ENCODE data around the gene AS3MT.
A peak's percentile ranks its signal among the peaks of the same experiment; 100 is the strongest.

The AS3MT gene

GRCh38 chr10:102855731-102856436 lies 13.4 kb upstream of the AS3MT start:
- DNase-seq (ENCODE audit: low read depth, low spot score): peak; percentile 90

GRCh38 chr10:102856758-102857424 lies 12.4 kb upstream of the AS3MT start:
- no peak for DNase-seq (ENCODE audit: low read depth, low spot score)

- DNase-seq (ENCODE audit: low read depth, low spot score): no peak
Observed at GRCh38 chr10:102859911-102860310, 9.4 kb upstream of the AS3MT start.

GRCh38 chr10:102863660-102864059 lies 5.6 kb upstream of the AS3MT start:
- no peak for DNase-seq (ENCODE audit: low read depth, low spot score)

- no peak for DNase-seq (ENCODE audit: low read depth, low spot score)
Observed at GRCh38 chr10:102865620-102866019, 3.6 kb upstream of the AS3MT start.

GRCh38 chr10:102868911-102869257 lies 386 bp upstream of the AS3MT start:
- DNase-seq (ENCODE audit: low read depth, low spot score): no peak

- DNase-seq (ENCODE audit: low read depth, low spot score): no peak
Observed at GRCh38 chr10:102870221-102870620, 951 bp downstream of the AS3MT start.

GRCh38 chr10:102872163-102872562 lies 2.9 kb downstream of the AS3MT start:
- DNase-seq (ENCODE audit: low read depth, low spot score): no peak

GRCh38 chr10:102876747-102877153 lies 7.5 kb downstream of the AS3MT start:
- no peak for DNase-seq (ENCODE audit: low read depth, low spot score)

- DNase-seq (ENCODE audit: low read depth, low spot score): no peak
Observed at GRCh38 chr10:102878629-102879028, 9.4 kb downstream of the AS3MT start.

GRCh38 chr10:102880256-102880655 lies 11.0 kb downstream of the AS3MT start:
- no peak for DNase-seq (ENCODE audit: low read depth, low spot score)

GRCh38 chr10:102888048-102888447 lies 18.8 kb downstream of the AS3MT start:
- DNase-seq (ENCODE audit: low read depth, low spot score): no peak

GRCh38 chr10:102894466-102895213 lies 25.4 kb downstream of the AS3MT start:
- no peak for DNase-seq (ENCODE audit: low read depth, low spot score)

GRCh38 chr10:102900006-102900405 lies 30.7 kb downstream of the AS3MT start:
- DNase-seq (ENCODE audit: low read depth, low spot score): no peak

GRCh38 chr10:102904346-102904745 lies 35.1 kb downstream of the AS3MT start:
- no peak for DNase-seq (ENCODE audit: low read depth, low spot score)

- DNase-seq (ENCODE audit: low read depth, low spot score): no peak
Observed at GRCh38 chr10:102906507-102906906, 37.2 kb downstream of the AS3MT start.

GRCh38 chr10:102914781-102915180 lies 45.5 kb downstream of the AS3MT start:
- no peak for DNase-seq (ENCODE audit: low read depth, low spot score)

- DNase-seq (ENCODE audit: low read depth, low spot score): no peak
Observed at GRCh38 chr10:102916173-102916572, 46.9 kb downstream of the AS3MT start.

GRCh38 chr10:102917314-102917961 lies 48.2 kb downstream of the AS3MT start:
- peak; percentile 18 for DNase-seq (ENCODE audit: low read depth, low spot score)

GRCh38 chr10:102917962-102918816 lies 48.9 kb downstream of the AS3MT start, which contains the start of gene CNNM2:
Gene CNNM2, plus strand, starts transcription at chr10:102918294. Its CDS starts 187 bp downstream, at chr10:102918481.
- peak; percentile 100 for DNase-seq (ENCODE audit: low read depth, low spot score)

GRCh38 chr10:102918817-102919245 lies 49.6 kb downstream of the AS3MT start:
- no peak for DNase-seq (ENCODE audit: low read depth, low spot score)

Measured in smooth muscle cell of the brain vasculature (primary cell).